ENCODE results near the gene AMBP. TPM values are rescaled to one million over a fixed set of nuclear protein-coding genes. Genes with fewer than 3 reads are reported as not detected.
A peak's percentile ranks its signal among the peaks of the same experiment; 100 is the strongest.

AMBP gene
- total and polyA plus RNA-seq, 2 of the 13 experiments (the other 11 are each of a cell fraction or from before 2014, with no cell fraction given): 1,510 to 2,580 TPM

GRCh38 chr9:114117996-114118830, 40.1 kb upstream of the AMBP start (continued):
- TF ChIP-seq AHDC1 (CRISPR knock-in tag; IDR thresholded peaks at IDR 0.05; ENCODE audit: borderline replicate concordance) (peak; percentile 64), ZMAT3 (CRISPR knock-in tag; conservative IDR thresholded peaks at IDR 0.05) (0 out of 2 replicates have a peak, but pooled peaks have one; percentile 31), ZGPAT (CRISPR knock-in tag; IDR thresholded peaks at IDR 0.05) (peak; percentile 92), SUZ12 (IDR thresholded peaks at IDR 0.05; ENCODE audit: low read depth, low read length) (no peak), ATF4 (CRISPR knock-in tag; IDR thresholded peaks at IDR 0.05) (peak in 1 of 2 experiments; percentile 80; a peak in 2 of 4 replicates), ZNF792 (CRISPR knock-in tag; IDR thresholded peaks at IDR 0.05) (peak; percentile 82; the same call in 1 of the 2 replicates), ELF1 (CRISPR knock-in tag; IDR thresholded peaks at IDR 0.05) (peak; percentile 64), ZNF773 (CRISPR knock-in tag; IDR thresholded peaks at IDR 0.05; ENCODE audit: borderline replicate concordance) (no peak), REPIN1 (CRISPR knock-in tag; IDR thresholded peaks at IDR 0.05; ENCODE audit: borderline replicate concordance, low read depth) (peak; percentile 73; the same call in 1 of the 2 replicates), NFYC (CRISPR knock-in tag; IDR thresholded peaks at IDR 0.05) (peak; percentile 54), MZF1 (CRISPR knock-in tag; IDR thresholded peaks at IDR 0.05; ENCODE audit: borderline replicate concordance) (0 out of 2 replicates have a peak, but pooled peaks have one; percentile 24), RERE (CRISPR knock-in tag; IDR thresholded peaks at IDR 0.05; ENCODE audit: low read depth) (peak; percentile 89), DR1 (CRISPR knock-in tag; IDR thresholded peaks at IDR 0.05) (no peak)
